Loucy (cell line): Measurements from ENCODE around the gene ZNF26.

Experiments
- H2AFZ ChIP-seq: fragments of 200-600 bp; sonication (generic); 2 replicates; pipeline ENCODE4 v1.6.0; 2016; ENCODE audit warnings: antibody characterized with exemption, mild to moderate bottlenecking, low read length, moderate library complexity
- H3F3A ChIP-seq: fragments of 200-600 bp; 2 replicates; pipeline ENCODE4 v1.6.0; 2016; ENCODE audit warnings: antibody characterized with exemption, low read depth, mild to moderate bottlenecking
- H3K27me3 ChIP-seq: fragments of 200-600 bp; sonication (generic); 2 replicates; pipeline ENCODE4 v1.6.1; 2014; ENCODE audit warnings: low read length, mild to moderate bottlenecking; ENCODE audit not compliant: insufficient read depth, poor library complexity, severe bottlenecking
- H3K36me3 ChIP-seq: fragments of 200-600 bp; sonication (generic); 2 replicates; pipeline ENCODE4 v1.6.1; 2016; ENCODE audit warnings: low read length; ENCODE audit not compliant: insufficient read depth
- H3K4me1 ChIP-seq: fragments of 200-600 bp; sonication (generic); 2 replicates; pipeline ENCODE4 v1.5.1; 2014; ENCODE audit warnings: low read length, mild to moderate bottlenecking; ENCODE audit not compliant: insufficient read depth, poor library complexity, severe bottlenecking
- H3K4me2 ChIP-seq: fragments of 200-600 bp; sonication (generic); 2 replicates; pipeline ENCODE4 v1.6.0; 2014; ENCODE audit warnings: antibody characterized with exemption, low read length, low read depth, mild to moderate bottlenecking; ENCODE audit not compliant: poor library complexity, severe bottlenecking
- H3K4me3 ChIP-seq: fragments of 200-600 bp; sonication (generic); 2 replicates; pipeline ENCODE4 v1.5.1; 2014; ENCODE audit warnings: low read length, mild to moderate bottlenecking, mixed read lengths; ENCODE audit not compliant: poor library complexity, severe bottlenecking
- H3K79me2 ChIP-seq: fragments of 200-600 bp; sonication (generic); 2 replicates; pipeline ENCODE4 v1.6.1; 2014; ENCODE audit warnings: low read length; ENCODE audit not compliant: insufficient read depth
- H3K9ac ChIP-seq: fragments of 200-600 bp; sonication (generic); 2 replicates; pipeline ENCODE4 v1.6.0; 2014; ENCODE audit warnings: mild to moderate bottlenecking, low read depth, low read length, moderate library complexity; ENCODE audit not compliant: poor library complexity, severe bottlenecking
- H3K9me2 ChIP-seq: fragments of 200-600 bp; sonication (generic); replicated peaks from 2 replicates; pipeline ENCODE4 v1.6.1; 2016; ENCODE audit warnings: low read depth, low read length, mixed read lengths
- H3K9me3 ChIP-seq: fragments of 200-600 bp; sonication (generic); 2 replicates; pipeline ENCODE4 v1.6.1; 2014; ENCODE audit warnings: mild to moderate bottlenecking, antibody characterized with exemption, low read length, low read depth; ENCODE audit not compliant: insufficient read depth
- H4K20me1 ChIP-seq: fragments of 200-600 bp; sonication (generic); 2 replicates; pipeline ENCODE4 v1.6.0; 2014; ENCODE audit warnings: antibody characterized with exemption, low read length, mild to moderate bottlenecking; ENCODE audit not compliant: insufficient read depth, poor library complexity, severe bottlenecking
- CTCF ChIP-seq: fragments of 200-600 bp; sonication (generic); conservative IDR thresholded peaks from 2 replicates; pipeline ENCODE4 v1.5.1; 2014; ENCODE audit warnings: mild to moderate bottlenecking, antibody characterized with exemption, low read length
- EZH2phosphoT487 ChIP-seq: fragments of 200-600 bp; IDR thresholded peaks from 2 replicates; pipeline ENCODE4 v1.6.1; 2018; ENCODE audit warnings: antibody characterized with exemption, mild to moderate bottlenecking, moderate library complexity, borderline replicate concordance

ZNF26 gene

GRCh38 chr12:133073836-133074235, 87.7 kb downstream of the ZNF26 start:
- no peak overlapping the region for H3K4me2 ChIP-seq
- no peak overlapping the region for H3K9ac ChIP-seq
- H3K9me2 ChIP-seq, result no peaks in the 10 kb centered on the region
- H3K4me3 ChIP-seq, result no peak overlapping the region
- no peaks in the 10 kb centered on the region for H3K36me3 ChIP-seq
- peaks cover 44% of the 10 kb centered on the region for H3K9me3 ChIP-seq
- no peaks in the 10 kb centered on the region for H3K4me1 ChIP-seq
- H3K79me2 ChIP-seq, result no peaks in the 10 kb centered on the region
- no peaks in the 10 kb centered on the region for H4K20me1 ChIP-seq
- TF ChIP-seq CTCF, result no peak
- no peak for TF ChIP-seq EZH2phosphoT487
- H3F3A ChIP-seq, result no peaks in the 10 kb centered on the region
- H2AFZ ChIP-seq, result no peak overlapping the region
- H3K27me3 ChIP-seq, result no peaks in the 10 kb centered on the region
